ENCODE results near the gene KLHL30. TPM values are rescaled to one million over a fixed set of nuclear protein-coding genes. Genes with fewer than 3 reads are reported as not detected.

Gene KLHL30
- total and polyA plus RNA-seq, 4 experiments from 2014 or later, result not detected

DNA sequence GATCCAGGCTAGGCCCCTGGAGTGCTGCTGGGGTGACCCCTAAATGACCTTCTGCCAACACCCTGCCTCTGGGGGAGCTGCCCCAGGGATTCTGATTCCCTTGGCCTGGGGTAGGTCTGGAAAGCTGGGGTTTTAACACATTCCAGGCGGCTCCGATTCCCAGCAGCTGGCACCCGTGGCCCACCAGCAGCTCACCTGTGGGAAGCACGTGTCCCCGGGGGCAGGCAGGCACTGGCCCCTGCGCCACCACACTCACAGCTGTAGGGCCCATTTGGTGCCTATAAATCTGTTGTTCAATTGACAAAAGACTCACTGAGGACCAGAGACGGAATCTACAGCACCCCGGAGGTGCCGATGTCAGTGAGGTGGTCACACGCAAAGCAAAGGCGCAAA, 4.1 kb upstream of the KLHL30 start:
- Mint-ChIP-seq H3K4me1 (no peaks in the 10 kb centered on the region), H3K9me3 (no peaks in the 10 kb centered on the region), H3K27ac (no peak overlapping the region), H3K36me3 (no peaks in the 10 kb centered on the region), H3K4me3 (no peak overlapping the region), H3K27me3 (no peaks in the 10 kb centered on the region)
- H3K4me3 ChIP-seq (ENCODE audit: low read length in 2 of 2), result no peak overlapping the region
- no peak overlapping the region for H3K27ac ChIP-seq (ENCODE audit: low read depth, low read length)
- H3K36me3 ChIP-seq (ENCODE audit: insufficient read depth, low read length), result no peaks in the 10 kb centered on the region
- ChIA-PET POLR2A (ENCODE audit: partially characterized antibody) (no interaction called here), CTCF (ENCODE audit: partially characterized antibody) (interaction anchor here (1.2 kb wide), 1 partner anchor 210 kb away, joined by 3 read pairs; no protein-coding TSS in a partner anchor)
- no peaks in the 10 kb centered on the region for H3K4me1 ChIP-seq (ENCODE audit: insufficient read depth, low read length)
- intact Hi-C loops (cut with micrococcal nuclease), result no loop called here
- no peak for DNase-seq
- no peaks in the 10 kb centered on the region for H3K27me3 ChIP-seq (ENCODE audit: insufficient read depth, low read length)
- H3K9me3 ChIP-seq (ENCODE audit: control insufficient read depth in 1 of 2, low read length in 2 of 2), result no peaks in the 10 kb centered on the region

DNA sequence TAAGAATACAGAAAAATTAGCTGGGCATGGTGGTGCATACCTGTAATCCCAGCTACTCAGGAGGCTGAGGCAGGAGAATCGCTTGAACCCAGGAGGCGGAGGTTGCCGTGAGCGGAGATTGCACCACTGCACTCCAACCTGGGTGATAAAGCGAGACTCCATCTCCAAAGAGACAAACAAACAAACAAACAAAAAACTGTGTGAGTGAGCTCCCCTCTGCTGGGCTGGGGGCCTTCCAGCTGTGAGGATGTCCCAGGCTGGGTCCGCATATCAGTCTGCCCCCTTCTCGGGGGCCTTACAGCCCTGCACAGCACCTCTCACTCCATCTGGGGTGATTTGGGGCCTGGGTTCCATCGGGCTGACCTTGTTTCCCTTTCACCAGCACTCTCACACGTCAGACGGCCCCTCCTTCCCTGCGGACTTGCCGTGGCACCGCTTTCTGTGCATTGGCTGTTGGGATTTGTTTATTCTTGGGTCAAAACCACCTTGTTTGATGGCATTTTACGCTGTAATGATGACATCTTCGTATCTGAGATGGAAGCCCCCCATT, 2.8 kb upstream of the KLHL30 start:
- Mint-ChIP-seq H3K4me1 (no peaks in the 10 kb centered on the region), H3K27ac (no peak overlapping the region), H3K4me3 (no peak overlapping the region), H3K36me3 (no peaks in the 10 kb centered on the region), H3K27me3 (no peaks in the 10 kb centered on the region), H3K9me3 (no peaks in the 10 kb centered on the region)
- H3K27ac ChIP-seq (ENCODE audit: low read depth, low read length), result no peak overlapping the region
- no peak for DNase-seq
- no peaks in the 10 kb centered on the region for H3K36me3 ChIP-seq (ENCODE audit: insufficient read depth, low read length)
- H3K27me3 ChIP-seq (ENCODE audit: insufficient read depth, low read length), result no peaks in the 10 kb centered on the region
- H3K9me3 ChIP-seq (ENCODE audit: control insufficient read depth in 1 of 2, low read length in 2 of 2), result no peaks in the 10 kb centered on the region
- ChIA-PET CTCF (ENCODE audit: partially characterized antibody) (interaction anchor here (1.2 kb wide), 1 partner anchor 211 kb away, joined by 3 read pairs; no protein-coding TSS in a partner anchor), POLR2A (ENCODE audit: partially characterized antibody) (no interaction called here)
- intact Hi-C loops (cut with micrococcal nuclease), result no loop called here
- H3K4me1 ChIP-seq (ENCODE audit: insufficient read depth, low read length), result no peaks in the 10 kb centered on the region
- H3K4me3 ChIP-seq (ENCODE audit: low read length in 2 of 2), result no peak overlapping the region

DNA sequence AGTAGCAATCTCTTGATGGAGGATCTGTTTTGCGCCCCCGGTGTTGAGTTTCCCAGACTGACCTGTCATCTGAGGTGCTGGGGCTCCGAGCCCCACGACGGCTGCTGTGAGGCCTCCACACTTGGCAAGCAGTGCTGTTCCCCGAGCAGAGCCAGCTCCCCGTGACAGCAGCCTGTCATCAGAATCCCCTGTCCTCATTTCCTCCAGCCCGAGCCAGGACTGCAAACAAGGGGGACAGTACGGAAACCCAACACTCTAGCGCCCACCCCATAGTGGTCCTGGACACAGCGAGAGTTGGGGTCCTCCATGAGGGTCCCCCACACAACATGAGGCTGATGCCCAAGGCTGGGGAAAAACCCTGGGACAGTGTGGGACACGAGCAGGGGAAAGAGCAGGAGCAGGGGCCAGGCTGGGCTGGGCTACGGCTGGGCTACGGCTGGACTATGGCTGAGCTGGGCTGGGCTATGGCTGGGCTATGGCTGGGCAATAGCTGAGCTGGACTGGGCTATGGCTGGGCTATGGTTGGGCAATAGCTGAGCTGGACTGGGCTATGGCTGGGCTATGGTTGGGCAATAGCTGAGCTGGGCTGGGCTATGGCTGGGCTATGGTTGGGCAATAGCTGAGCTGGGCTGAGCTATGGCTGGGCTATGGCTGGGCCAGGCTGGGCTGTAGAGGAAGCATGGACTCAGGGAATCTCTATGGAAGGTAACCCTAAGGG, 1.5 kb upstream of the KLHL30 start:
- intact Hi-C loops (cut with micrococcal nuclease), result no loop called here
- ChIA-PET POLR2A (ENCODE audit: partially characterized antibody) (no interaction called here), CTCF (ENCODE audit: partially characterized antibody) (no interaction called here)
- Histone ChIP-seq H3K27me3 (ENCODE audit: insufficient read depth, low read length) (no peaks in the 10 kb centered on the region), H3K36me3 (ENCODE audit: insufficient read depth, low read length) (no peaks in the 10 kb centered on the region), H3K4me1 (ENCODE audit: insufficient read depth, low read length) (no peaks in the 10 kb centered on the region), H3K27ac (ENCODE audit: low read depth, low read length) (no peak overlapping the region), H3K9me3 (ENCODE audit: control insufficient read depth in 1 of 2, low read length in 2 of 2) (no peaks in the 10 kb centered on the region), H3K4me3 (ENCODE audit: low read length in 2 of 2) (no peak overlapping the region)
- H3K4me1 Mint-ChIP-seq, result peaks cover 4 to 7% (median 5%) of the 10 kb centered on the region in 4 donors
- peaks cover 0 to 1% (median 0%) of the 10 kb centered on the region in 8 donors for H3K9me3 Mint-ChIP-seq
- no peak overlapping the region for H3K27ac Mint-ChIP-seq
- H3K36me3 Mint-ChIP-seq, result no peaks in the 10 kb centered on the region
- peak in 1 of 5 donors; percentile 16 for DNase-seq
- no peak overlapping the region for H3K4me3 Mint-ChIP-seq
- no peaks in the 10 kb centered on the region for H3K27me3 Mint-ChIP-seq

DNA sequence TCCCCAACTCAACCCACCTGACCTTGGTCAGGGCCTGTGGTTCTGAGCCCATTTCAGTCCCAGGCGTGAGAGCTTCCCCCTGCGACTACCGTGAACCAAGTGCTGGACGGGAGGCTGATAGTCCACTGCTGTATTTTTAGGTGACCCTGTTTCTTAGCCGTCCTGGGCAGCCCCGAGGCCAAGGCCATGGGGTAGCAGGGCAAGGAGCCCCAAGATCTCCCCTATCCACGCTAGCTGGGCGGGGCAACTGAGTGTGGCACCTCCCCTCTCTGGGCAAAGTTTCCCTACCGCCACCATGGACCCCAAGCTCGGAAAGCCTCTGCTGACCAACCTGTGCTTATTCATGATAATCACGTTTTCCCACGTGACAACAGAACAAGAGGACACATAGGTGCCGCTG, 583 bp upstream of the KLHL30 start:
- peaks cover 4 to 8% (median 6%) of the 10 kb centered on the region in 4 donors for H3K4me1 Mint-ChIP-seq
- intact Hi-C loops (cut with micrococcal nuclease), result no loop called here
- H3K27ac ChIP-seq (ENCODE audit: low read depth, low read length), result no peak overlapping the region

DNA sequence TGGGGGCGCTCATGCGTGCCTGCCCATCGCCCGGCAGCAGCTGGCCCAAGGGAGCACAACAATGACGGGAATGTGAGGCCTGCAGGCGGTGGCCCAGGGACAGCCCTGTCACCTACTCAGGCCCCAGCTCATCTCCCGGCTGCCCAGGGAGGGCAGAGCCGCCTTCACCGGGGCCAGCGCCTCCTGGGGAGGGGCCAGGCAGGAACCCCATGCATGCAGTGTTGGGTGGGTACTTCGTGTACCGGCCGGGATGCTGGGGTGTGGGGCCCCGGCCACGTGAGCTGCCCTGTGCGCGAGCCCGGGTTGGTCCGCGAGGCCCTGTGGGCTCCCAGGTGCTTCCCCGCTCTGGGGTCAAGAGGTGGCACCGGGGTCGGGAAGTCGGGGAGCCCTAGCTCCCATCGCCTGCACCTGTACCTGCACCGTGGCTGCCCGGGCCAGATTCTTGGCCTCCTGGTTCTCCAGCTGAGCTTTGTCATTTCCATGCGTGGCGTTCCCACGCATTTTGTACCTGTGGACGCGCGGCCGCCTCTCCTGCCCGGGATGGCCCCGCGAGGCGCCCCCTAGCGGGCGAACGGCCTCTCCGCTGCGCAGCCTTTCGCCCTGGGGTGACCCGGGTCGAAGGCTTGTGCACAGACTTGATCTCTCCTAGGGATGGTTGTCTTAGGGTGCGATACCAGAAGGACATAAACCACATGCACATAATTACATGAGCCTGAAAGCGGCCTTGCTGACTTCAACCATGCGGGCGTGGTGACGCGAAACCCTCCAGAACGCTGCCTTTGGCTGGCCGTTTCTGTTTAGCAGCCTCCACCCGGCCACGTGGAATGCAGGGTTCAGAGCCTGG, 950 bp downstream of the KLHL30 start:
- Histone ChIP-seq H3K4me1 (ENCODE audit: insufficient read depth, low read length) (no peaks in the 10 kb centered on the region), H3K36me3 (ENCODE audit: insufficient read depth, low read length) (no peaks in the 10 kb centered on the region), H3K27ac (ENCODE audit: low read depth, low read length) (no peak overlapping the region), H3K4me3 (ENCODE audit: low read length in 2 of 2) (no peak overlapping the region), H3K9me3 (ENCODE audit: control insufficient read depth in 1 of 2, low read length in 2 of 2) (no peaks in the 10 kb centered on the region), H3K27me3 (ENCODE audit: insufficient read depth, low read length) (no peaks in the 10 kb centered on the region)
- Mint-ChIP-seq H3K27ac (no peak overlapping the region), H3K27me3 (no peaks in the 10 kb centered on the region), H3K36me3 (no peaks in the 10 kb centered on the region), H3K9me3 (peaks cover 0 to 4% (median 0%) of the 10 kb centered on the region in 8 donors), H3K4me3 (peak overlapping the region in 1 of 8 donors; percentile 6), H3K4me1 (peaks cover 4 to 11% (median 7%) of the 10 kb centered on the region in 4 donors)
- intact Hi-C loops (cut with micrococcal nuclease), result no loop called here
- ChIA-PET POLR2A (ENCODE audit: partially characterized antibody) (no interaction called here), CTCF (ENCODE audit: partially characterized antibody) (interaction anchor here (0.5 to 0.9 kb wide), 4 partner anchors 26 to 170 kb away, joined by 3 to 4 read pairs (median 3); no protein-coding TSS in a partner anchor)
- DNase-seq, result peak in 3 of 5 donors; percentile 12 to 20 (median 15)

More for the DNA sequence above, 583 bp upstream of the KLHL30 start:
- Mint-ChIP-seq H3K36me3 (no peaks in the 10 kb centered on the region), H3K9me3 (peaks cover 0 to 1% (median 0%) of the 10 kb centered on the region in 8 donors), H3K4me3 (no peak overlapping the region), H3K27me3 (no peaks in the 10 kb centered on the region), H3K27ac (no peak overlapping the region)
- no peaks in the 10 kb centered on the region for H3K4me1 ChIP-seq (ENCODE audit: insufficient read depth, low read length)
- H3K27me3 ChIP-seq (ENCODE audit: insufficient read depth, low read length), result no peaks in the 10 kb centered on the region
- POLR2A ChIA-PET (ENCODE audit: partially characterized antibody), result no interaction called here
- no peak overlapping the region for H3K4me3 ChIP-seq (ENCODE audit: low read length in 2 of 2)
- CTCF ChIA-PET (ENCODE audit: partially characterized antibody), result interaction anchor here (1.1 kb wide), 1 partner anchor 215 kb away, joined by 3 read pairs; no protein-coding TSS in a partner anchor
- no peaks in the 10 kb centered on the region for H3K36me3 ChIP-seq (ENCODE audit: insufficient read depth, low read length)
- H3K9me3 ChIP-seq (ENCODE audit: control insufficient read depth in 1 of 2, low read length in 2 of 2), result no peaks in the 10 kb centered on the region
- peak in 1 of 5 donors; percentile 22 for DNase-seq

DNA sequence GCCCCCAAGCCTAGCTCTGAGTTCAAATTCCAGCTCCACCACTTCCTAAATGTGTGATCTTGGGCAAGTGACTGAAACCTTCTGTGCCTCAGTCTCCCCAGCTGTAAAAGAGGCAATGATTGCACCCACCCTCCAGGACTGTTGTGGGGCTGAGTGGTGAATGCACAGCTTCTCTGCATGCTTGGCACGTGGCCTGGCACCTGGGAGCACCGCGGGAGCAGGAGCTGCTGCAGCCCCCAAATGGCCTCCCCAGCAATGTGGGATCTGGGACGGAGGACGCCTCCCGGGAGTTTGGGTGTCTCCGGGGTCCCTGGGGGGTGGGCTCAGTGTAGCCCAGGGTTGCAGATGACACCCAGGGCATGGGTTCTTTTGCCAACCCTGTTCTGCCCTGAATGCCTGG, 1.6 kb downstream of the KLHL30 start:
- Histone ChIP-seq H3K27me3 (ENCODE audit: insufficient read depth, low read length) (no peaks in the 10 kb centered on the region), H3K4me3 (ENCODE audit: low read length in 2 of 2) (no peak overlapping the region), H3K36me3 (ENCODE audit: insufficient read depth, low read length) (no peaks in the 10 kb centered on the region), H3K9me3 (ENCODE audit: control insufficient read depth in 1 of 2, low read length in 2 of 2) (no peaks in the 10 kb centered on the region), H3K27ac (ENCODE audit: low read depth, low read length) (no peak overlapping the region), H3K4me1 (ENCODE audit: insufficient read depth, low read length) (no peaks in the 10 kb centered on the region)
- Mint-ChIP-seq H3K36me3 (no peaks in the 10 kb centered on the region), H3K27ac (no peak overlapping the region), H3K4me1 (peaks cover 4 to 11% (median 7%) of the 10 kb centered on the region in 4 donors), H3K9me3 (peaks cover 0 to 4% (median 0%) of the 10 kb centered on the region in 8 donors), H3K27me3 (no peaks in the 10 kb centered on the region), H3K4me3 (peak overlapping the region in 1 of 8 donors; percentile 6)
- CTCF ChIA-PET (ENCODE audit: partially characterized antibody), result no interaction called here
- POLR2A ChIA-PET (ENCODE audit: partially characterized antibody), result no interaction called here
- intact Hi-C loops (cut with micrococcal nuclease), result no loop called here
- no peak for DNase-seq
